ENCODE measurements around the gene AKAP1. TPM values are rescaled to one million over a fixed set of nuclear protein-coding genes. Genes with fewer than 3 reads are reported as not detected.

The AKAP1 gene
- total and polyA plus RNA-seq, 9 of the 15 experiments (the other 6 are each of a cell fraction or from before 2014, with no cell fraction given) = 12.9 to 63.8 (median 36.4) TPM

GRCh38 chr17:57121308-57122042, 36.4 kb downstream of the AKAP1 start (continued):
- TF ChIP-seq CTCFL (IDR thresholded peaks at IDR 0.05; ENCODE audit: borderline replicate concordance, insufficient read depth, low read depth, low read length, poor library complexity, severe bottlenecking) (peak; percentile 52), CHD2 (IDR thresholded peaks at IDR 0.05; ENCODE audit: low read depth, low read length) (no peak), DDX20 (tag; IDR thresholded peaks at IDR 0.05; ENCODE audit: low read depth) (no peak), UBTF (IDR thresholded peaks at IDR 0.05; ENCODE audit: borderline replicate concordance in 1 of 2, low read depth in 2 of 2, low read length in 2 of 2) (no peak), STAG1 (CRISPR knock-in tag; IDR thresholded peaks at IDR 0.05; ENCODE audit: borderline replicate concordance) (peak; percentile 39; the same call in 1 of the 2 replicates), DEAF1 (CRISPR knock-in tag; IDR thresholded peaks at IDR 0.05) (0 out of 2 replicates have a peak, but pooled peaks have one; percentile 13), ZNF551 (CRISPR knock-in tag; IDR thresholded peaks at IDR 0.05) (no peak), ARID3B (CRISPR knock-in tag; IDR thresholded peaks at IDR 0.05; ENCODE audit: borderline replicate concordance) (no peak), SMARCC2 (IDR thresholded peaks at IDR 0.05; ENCODE audit: low read depth) (no peak), ZNF764 (CRISPR knock-in tag; IDR thresholded peaks at IDR 0.05; ENCODE audit: low read depth) (no peak), PHB2 (IDR thresholded peaks at IDR 0.05; ENCODE audit: low read depth) (no peak), TEAD4 (IDR thresholded peaks at IDR 0.05; ENCODE audit: low read length) (no peak), TEAD4 (CRISPR knock-in tag; IDR thresholded peaks at IDR 0.05; ENCODE audit: borderline replicate concordance) (no peak), BRF1 (IDR thresholded peaks at IDR 0.05; ENCODE audit: borderline replicate concordance, extremely low read depth, insufficient read length) (no peak), POLR2AphosphoS2 (IDR thresholded peaks at IDR 0.05; ENCODE audit: low read length) (no peak), ZNF197 (CRISPR knock-in tag; IDR thresholded peaks at IDR 0.05; ENCODE audit: low read depth) (no peak), CHAMP1 (IDR thresholded peaks at IDR 0.05) (no peak)

All from K562 (cell line).